DOHH2 (cell line): Measurements from ENCODE around the gene PKN3.

Experiments used
- CTCF ChIP-seq: fragments of 200-600 bp; sonication (generic); IDR thresholded peaks from one replicate; pipeline ENCODE4 v1.5.1; 2014; ENCODE audit warnings: antibody characterized with exemption, mild to moderate bottlenecking, low read depth, low read length; ENCODE audit not compliant: poor library complexity, severe bottlenecking
- EZH2phosphoT487 ChIP-seq: fragments of 200-600 bp; sonication (generic); IDR thresholded peaks from 2 replicates; pipeline ENCODE4 v1.6.1; 2017; ENCODE audit warnings: borderline replicate concordance, mild to moderate bottlenecking, antibody characterized with exemption, low read length, moderate library complexity, mixed read lengths

- TF ChIP-seq CTCF (no peak), EZH2phosphoT487 (no peak)
Observed at GRCh38 chr9:128753627-128754026, 51.3 kb downstream of the PKN3 start.
